Endothelial cell of umbilical vein (primary cell): ENCODE measurements around the gene UBXN1.
"Not testable (repeated sequence)": the region's sequence is repeated elsewhere in the genome, so short reads cannot be mapped to it uniquely, and the experiment has no call there.

Experiments used
- EZH2 ChIP-seq: IDR thresholded peaks from 2 replicates; pipeline ENCODE4 v1.6.1; 2012; ENCODE audit warnings: borderline replicate concordance, low read depth, mild to moderate bottlenecking, moderate library complexity, low read length, inconsistent platforms; ENCODE audit not compliant: severe bottlenecking
- MYC ChIP-seq: IDR thresholded peaks from one replicate; pipeline ENCODE4 v1.6.1; 2011; ENCODE audit warnings: mild to moderate bottlenecking, low read depth, low read length
- POLR2A ChIP-seq: IDR thresholded peaks from 2 replicates; pipeline ENCODE4 v1.6.1; 2012; ENCODE audit warnings: low read depth, mild to moderate bottlenecking, control low read depth, low read length
- TF ChIP-seq, protein P1 (sequence below), 2 donors: IDR thresholded peaks; 1 replicate in 1 of 2; 2 replicates in 1 of 2; pipeline ENCODE4 v1.5.1; 2011; ENCODE audit warnings: low read length in 2 of 2, mild to moderate bottlenecking in 2 of 2, moderate library complexity in 2 of 2, control low read depth in 1 of 2, inconsistent platforms in 1 of 2, low read depth in 1 of 2; ENCODE audit not compliant: insufficient read depth in 1 of 2; ENCODE audit errors: extremely low read depth in 1 of 2

DNA sequence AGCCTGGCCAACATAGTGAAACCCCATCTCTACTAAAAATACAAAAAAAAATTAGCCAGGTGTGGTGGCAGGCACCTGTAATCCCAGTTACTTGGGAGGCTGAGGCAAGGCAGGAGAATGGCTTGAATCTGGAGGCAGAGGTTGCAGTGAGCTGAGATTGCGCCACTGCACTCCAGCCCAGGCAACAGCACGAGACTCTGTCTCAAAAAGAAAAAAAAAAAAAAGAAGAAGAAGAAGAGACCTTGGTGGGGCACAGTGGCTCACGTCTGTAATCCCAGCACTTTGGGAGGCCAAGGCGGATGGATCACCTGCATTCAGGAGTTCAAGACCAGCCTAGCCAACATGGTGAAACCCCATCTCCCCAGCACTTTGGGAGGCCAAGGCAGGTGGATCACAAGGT, 25.0 kb upstream of the UBXN1 start:
- TF ChIP-seq, protein P1, sequence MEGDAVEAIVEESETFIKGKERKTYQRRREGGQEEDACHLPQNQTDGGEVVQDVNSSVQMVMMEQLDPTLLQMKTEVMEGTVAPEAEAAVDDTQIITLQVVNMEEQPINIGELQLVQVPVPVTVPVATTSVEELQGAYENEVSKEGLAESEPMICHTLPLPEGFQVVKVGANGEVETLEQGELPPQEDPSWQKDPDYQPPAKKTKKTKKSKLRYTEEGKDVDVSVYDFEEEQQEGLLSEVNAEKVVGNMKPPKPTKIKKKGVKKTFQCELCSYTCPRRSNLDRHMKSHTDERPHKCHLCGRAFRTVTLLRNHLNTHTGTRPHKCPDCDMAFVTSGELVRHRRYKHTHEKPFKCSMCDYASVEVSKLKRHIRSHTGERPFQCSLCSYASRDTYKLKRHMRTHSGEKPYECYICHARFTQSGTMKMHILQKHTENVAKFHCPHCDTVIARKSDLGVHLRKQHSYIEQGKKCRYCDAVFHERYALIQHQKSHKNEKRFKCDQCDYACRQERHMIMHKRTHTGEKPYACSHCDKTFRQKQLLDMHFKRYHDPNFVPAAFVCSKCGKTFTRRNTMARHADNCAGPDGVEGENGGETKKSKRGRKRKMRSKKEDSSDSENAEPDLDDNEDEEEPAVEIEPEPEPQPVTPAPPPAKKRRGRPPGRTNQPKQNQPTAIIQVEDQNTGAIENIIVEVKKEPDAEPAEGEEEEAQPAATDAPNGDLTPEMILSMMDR (IDR thresholded peaks at IDR 0.05; ENCODE audit: extremely low read depth in 1 of 2, insufficient read depth in 1 of 2, low read depth in 1 of 2, low read length in 2 of 2): not testable (repeated sequence)
- not testable (repeated sequence) for TF ChIP-seq EZH2, POLR2A, MYC
